Activated T-helper 1 cell treated with anti-CD3 and anti-CD28 coated beads, Interleukin-12 subunit alpha, Interleukin-12 subunit beta, Interleukin-2, Interleukin-4 antibody, amounts not matched to agents 30 ng/mL and 10 ng/mL and 1 ng/mL, durations not matched to agents 14 hours and 24 hours and 36 hours (primary cell): Measurements from ENCODE around the gene LRRC17. TPM values are rescaled to one million over a fixed set of nuclear protein-coding genes. Genes with fewer than 3 reads are reported as not detected.
"Not testable (repeated sequence)": the region's sequence is repeated elsewhere in the genome, so short reads cannot be mapped to it uniquely, and the experiment has no call there.

Source experiments
- DNase-seq: peaks from one replicate; pipeline ENCODE4 v3.0.0; 2021; ENCODE audit warnings: low spot score
- H3K27ac Mint-ChIP-seq: one replicate; pipeline ENCODE4 v1.8.0; 2021; ENCODE audit warnings: mild to moderate bottlenecking, mixed read lengths
- H3K27me3 Mint-ChIP-seq: one replicate; pipeline ENCODE4 v1.8.0; 2022; ENCODE audit warnings: mild to moderate bottlenecking, moderate library complexity, mixed read lengths; ENCODE audit not compliant: insufficient read depth
- H3K36me3 Mint-ChIP-seq: one replicate; pipeline ENCODE4 v1.8.0; 2021; ENCODE audit warnings: low read depth, mixed read lengths
- H3K4me1 Mint-ChIP-seq: one replicate; pipeline ENCODE4 v1.8.0; 2021; ENCODE audit warnings: low read depth, mixed read lengths
- H3K4me3 Mint-ChIP-seq: one replicate; pipeline ENCODE4 v1.8.0; 2021; ENCODE audit warnings: mild to moderate bottlenecking, moderate library complexity, mixed read lengths
- H3K9me3 Mint-ChIP-seq: one replicate; pipeline ENCODE4 v1.8.0; 2021; ENCODE audit warnings: mixed read lengths
- intact Hi-C: fragments of 100-400 bp; cut with micrococcal nuclease; formaldehyde crosslinking; loops from one replicate; pipeline ENCODE4 v1.15.1; 2024
- total RNA-seq: library from RNA; stranded (reverse); gene quantifications from 2 replicates; pipeline ENCODE4 v1.2.3, GENCODE V29; 2022

The LRRC17 gene
- total RNA-seq, 1 donor from 2014 or later, result not detected

DNA sequence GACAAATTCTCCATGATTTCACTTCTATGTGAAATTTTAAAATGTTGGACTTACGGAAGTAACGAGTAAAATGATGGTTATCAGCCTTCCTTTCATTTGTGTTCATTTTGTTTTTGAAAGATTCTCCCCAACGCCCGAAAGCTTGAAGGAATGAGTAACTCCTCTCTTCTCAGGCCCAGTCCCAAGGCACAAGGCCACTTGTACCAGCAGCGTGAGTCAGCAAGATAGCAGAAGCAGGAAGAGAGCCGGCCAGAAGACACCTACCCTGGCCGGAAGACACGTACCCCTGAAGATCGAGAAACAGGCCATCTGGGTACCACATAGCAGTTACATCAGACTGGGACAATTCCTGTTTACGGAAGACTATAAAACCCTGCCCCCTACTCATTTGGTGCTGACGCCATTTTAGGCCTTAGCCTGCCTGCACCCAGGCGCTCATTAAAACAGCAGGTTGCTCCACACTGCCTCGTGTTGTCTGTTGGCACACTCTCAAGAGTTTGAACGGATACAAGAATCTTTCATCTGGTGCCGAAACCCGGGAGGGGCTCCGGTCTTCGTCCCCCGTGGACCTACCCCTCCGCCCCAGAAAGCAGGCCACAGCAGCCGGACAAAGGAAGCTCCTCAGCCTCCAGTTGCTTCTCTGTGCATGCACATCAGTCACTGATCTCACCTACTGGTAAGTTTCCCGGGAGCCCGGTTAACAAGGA, 60.4 kb downstream of the LRRC17 start:
- Mint-ChIP-seq H3K4me1 (no peaks in the 10 kb centered on the region), H3K27ac (no peak overlapping the region), H3K9me3 (no peaks in the 10 kb centered on the region), H3K27me3 (no peaks in the 10 kb centered on the region), H3K4me3 (no peak overlapping the region), H3K36me3 (no peaks in the 10 kb centered on the region)
- intact Hi-C loops, result no loop called here
- no peak for DNase-seq

DNA sequence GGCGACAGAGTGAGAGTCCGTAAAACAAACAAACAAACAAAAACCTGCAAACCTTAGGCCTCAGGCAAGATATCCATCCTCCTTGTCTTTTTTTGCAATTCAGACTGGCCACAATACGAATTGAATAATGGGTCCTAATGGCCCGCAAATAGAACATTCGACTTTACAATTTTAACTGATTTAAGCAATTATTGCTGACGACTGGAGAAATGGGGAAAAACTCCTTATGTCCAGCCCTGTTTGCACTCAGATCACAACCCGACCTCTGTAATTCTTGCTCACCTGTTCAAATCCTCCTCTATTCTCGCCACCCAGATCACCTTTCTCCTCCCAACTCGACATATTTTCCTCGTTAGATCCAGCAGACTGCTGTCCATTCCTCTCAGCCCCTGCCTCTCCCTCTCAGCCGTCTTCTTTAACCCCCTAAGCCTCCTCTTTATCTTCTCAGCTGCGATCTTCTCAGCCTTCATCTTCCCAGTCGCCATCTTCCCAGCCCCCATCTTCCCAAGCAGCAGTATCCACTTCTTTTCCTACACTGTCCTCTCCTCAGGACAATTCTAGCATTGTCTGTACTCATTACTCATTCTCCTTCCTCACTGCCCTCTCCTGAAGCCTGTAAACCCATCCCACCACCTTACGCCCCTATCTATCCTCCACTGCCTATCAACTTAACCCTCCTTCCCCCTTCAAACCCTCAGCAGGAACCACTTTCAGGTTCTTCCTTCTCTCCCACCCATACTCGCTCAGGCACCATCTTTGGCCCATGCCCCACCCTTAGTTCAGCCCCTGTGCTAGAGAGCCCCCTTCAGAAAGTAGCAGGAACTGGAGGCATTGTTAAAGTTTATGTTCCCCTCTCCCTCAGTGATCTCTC, 61.8 kb downstream of the LRRC17 start:
- H3K36me3 Mint-ChIP-seq, result no peaks in the 10 kb centered on the region
- H3K4me1 Mint-ChIP-seq, result no peaks in the 10 kb centered on the region
- H3K9me3 Mint-ChIP-seq, result no peaks in the 10 kb centered on the region
- no peak overlapping the region for H3K4me3 Mint-ChIP-seq
- no peaks in the 10 kb centered on the region for H3K27me3 Mint-ChIP-seq
- DNase-seq, result no peak
- intact Hi-C loops, result no loop called here
- no peak overlapping the region for H3K27ac Mint-ChIP-seq

DNA sequence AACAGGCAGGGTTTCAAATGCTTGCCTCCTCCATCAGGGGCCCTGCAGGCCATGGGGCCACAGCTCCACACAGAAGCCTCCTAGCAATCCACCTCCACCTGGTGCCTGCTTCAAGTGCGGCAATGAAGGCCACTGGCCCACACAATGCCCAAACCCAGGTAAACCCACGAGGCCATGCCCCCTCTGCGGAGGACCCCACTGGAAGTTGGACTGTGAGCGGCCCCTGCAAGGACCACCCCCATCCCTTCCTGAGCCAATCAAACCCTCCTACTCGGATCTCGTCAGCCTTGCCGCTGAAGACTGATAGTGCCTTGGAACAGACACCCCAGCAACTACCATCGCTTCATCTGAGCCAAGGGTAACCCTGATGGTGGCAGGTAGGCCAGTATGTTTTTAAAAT, 63.1 kb downstream of the LRRC17 start:
- DNase-seq, result no peak
- no peak overlapping the region for H3K4me3 Mint-ChIP-seq
- intact Hi-C loops, result no loop called here
- H3K27ac Mint-ChIP-seq, result no peak overlapping the region
- no peaks in the 10 kb centered on the region for H3K27me3 Mint-ChIP-seq
- H3K4me1 Mint-ChIP-seq, result no peaks in the 10 kb centered on the region
- no peaks in the 10 kb centered on the region for H3K9me3 Mint-ChIP-seq
- no peaks in the 10 kb centered on the region for H3K36me3 Mint-ChIP-seq

DNA sequence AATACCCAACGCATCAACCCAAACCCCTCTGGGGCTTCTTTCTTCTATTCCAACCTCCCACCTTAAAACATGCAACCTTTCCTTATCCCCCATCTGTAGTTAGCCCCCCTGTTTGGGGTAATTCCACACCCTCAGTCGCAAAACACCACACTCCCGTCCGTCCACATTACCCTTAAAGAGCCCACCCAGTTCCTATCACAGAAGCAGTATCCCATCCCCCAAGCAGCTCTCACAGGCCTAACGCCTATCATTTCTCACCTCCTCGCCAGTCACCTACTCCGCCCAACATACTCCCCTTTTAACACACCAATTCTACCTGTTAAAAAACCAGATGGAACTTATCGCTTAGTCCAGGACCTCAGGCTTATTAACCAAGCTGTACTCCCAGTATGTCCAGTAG, 63.7 kb downstream of the LRRC17 start:
- Mint-ChIP-seq H3K9me3 (no peaks in the 10 kb centered on the region), H3K4me3 (no peak overlapping the region), H3K4me1 (no peaks in the 10 kb centered on the region), H3K27me3 (no peaks in the 10 kb centered on the region), H3K36me3 (no peaks in the 10 kb centered on the region), H3K27ac (no peak overlapping the region)
- DNase-seq, result no peak
- intact Hi-C loops, result no loop called here

DNA sequence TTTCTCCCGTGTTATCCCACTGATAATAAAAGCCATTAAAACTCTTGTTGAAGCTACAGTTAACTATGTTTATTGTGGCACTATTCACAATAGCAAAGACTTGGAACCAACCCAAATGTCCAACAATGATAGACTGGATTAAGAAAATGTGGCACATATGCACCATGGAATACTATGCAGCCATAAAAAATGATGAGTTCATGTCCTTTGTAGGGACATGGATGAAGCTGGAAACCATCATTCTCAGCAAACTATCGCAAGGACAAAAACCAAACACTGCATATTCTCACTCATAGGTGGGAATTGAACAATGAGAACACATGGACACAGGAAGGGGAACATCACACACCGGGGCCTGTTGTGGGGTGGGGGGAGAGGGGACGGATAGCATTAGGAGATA, 64.8 kb downstream of the LRRC17 start:
- H3K9me3 Mint-ChIP-seq, intact Hi-C loops, H3K36me3 Mint-ChIP-seq, H3K4me3 Mint-ChIP-seq, DNase-seq, H3K27me3 Mint-ChIP-seq, H3K27ac Mint-ChIP-seq, H3K4me1 Mint-ChIP-seq: not testable (repeated sequence)

DNA sequence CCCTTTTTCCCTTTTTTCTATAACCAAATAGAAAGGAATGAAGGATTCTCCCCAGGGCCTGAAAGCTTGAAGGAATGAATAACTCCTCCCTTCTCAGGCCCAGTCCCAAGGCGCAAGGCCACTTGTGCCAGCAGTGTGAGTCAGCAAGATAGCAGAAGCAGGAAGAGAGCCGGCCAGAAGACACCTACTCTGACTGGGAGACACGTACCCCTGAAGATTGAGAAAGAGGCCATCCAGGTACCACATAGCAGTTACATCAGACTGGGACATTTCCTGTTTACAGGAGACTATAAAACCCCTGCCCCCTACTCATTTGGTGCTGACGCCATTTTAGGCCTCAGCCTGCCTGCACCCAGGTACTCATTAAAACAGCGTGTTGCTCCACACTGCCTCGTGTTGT, 65.5 kb downstream of the LRRC17 start:
- no peak for DNase-seq
- Mint-ChIP-seq H3K4me3 (no peak overlapping the region), H3K27me3 (no peaks in the 10 kb centered on the region), H3K27ac (no peak overlapping the region), H3K36me3 (no peaks in the 10 kb centered on the region), H3K9me3 (no peaks in the 10 kb centered on the region), H3K4me1 (no peaks in the 10 kb centered on the region)
- intact Hi-C loops, result no loop called here

DNA sequence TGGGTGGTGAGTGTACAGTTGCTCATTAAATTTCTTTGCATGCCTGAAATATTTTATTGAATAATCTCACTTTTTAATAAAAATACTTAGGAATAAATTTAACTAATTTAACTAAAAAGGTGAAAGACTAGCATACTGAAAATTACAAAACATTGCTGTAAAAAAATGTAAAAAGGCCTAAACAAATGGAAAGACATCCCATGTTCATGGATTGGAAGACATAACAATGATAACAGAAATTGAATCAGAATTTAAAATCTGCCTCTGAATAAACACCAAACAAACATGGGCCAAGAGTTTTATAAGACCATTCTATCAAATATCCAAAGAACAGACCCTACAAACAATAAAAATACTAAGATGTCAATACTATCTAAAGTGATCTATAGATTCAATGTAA, 66.9 kb downstream of the LRRC17 start:
- Mint-ChIP-seq H3K27ac (no peak overlapping the region), H3K4me3 (no peak overlapping the region), H3K9me3 (no peaks in the 10 kb centered on the region), H3K4me1 (no peaks in the 10 kb centered on the region), H3K36me3 (no peaks in the 10 kb centered on the region), H3K27me3 (no peaks in the 10 kb centered on the region)
- no peak for DNase-seq
- intact Hi-C loops, result no loop called here

DNA sequence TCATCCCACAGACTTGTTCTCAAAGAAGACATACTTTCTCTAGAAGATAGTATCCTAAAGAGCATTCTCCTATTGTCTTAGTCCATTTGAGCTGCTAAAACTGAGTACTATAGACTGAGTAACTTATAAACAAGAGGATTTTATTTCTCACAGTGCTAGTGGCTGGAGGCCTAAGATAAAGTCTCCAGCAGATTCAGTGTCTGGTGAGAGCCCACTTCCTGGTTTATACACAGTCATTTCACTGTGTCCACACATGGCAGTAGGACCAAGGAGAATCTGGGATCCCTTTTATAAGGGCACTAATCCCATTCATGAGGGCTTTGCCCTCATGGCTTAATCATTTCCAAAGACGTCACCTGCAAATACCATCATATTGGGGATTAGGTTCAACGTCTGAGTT, 68.7 kb downstream of the LRRC17 start:
- H3K36me3 Mint-ChIP-seq, result no peaks in the 10 kb centered on the region
- H3K9me3 Mint-ChIP-seq, result no peaks in the 10 kb centered on the region
- H3K27me3 Mint-ChIP-seq, result no peaks in the 10 kb centered on the region
- no peak overlapping the region for H3K27ac Mint-ChIP-seq
- no peak overlapping the region for H3K4me3 Mint-ChIP-seq
- intact Hi-C loops, result no loop called here
- no peaks in the 10 kb centered on the region for H3K4me1 Mint-ChIP-seq
- DNase-seq, result no peak

DNA sequence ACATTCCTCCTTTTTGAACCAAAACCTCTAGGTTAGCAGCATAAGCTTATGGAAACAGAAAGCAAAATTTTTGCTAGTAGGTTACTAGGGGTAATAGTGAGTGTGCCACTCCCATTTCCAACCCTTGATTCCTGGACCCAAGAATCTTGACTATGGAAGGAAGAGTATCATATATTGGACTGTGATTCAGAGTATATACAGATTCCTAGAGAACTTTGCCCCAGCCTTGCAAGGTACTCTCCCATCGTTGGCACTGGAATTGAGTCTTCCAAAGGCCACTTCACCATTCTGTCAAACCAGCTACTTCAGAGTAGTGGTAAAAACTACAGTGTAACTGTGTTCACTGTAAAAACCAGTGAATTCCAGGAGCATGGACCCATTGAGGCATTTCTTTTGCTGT, 69.4 kb downstream of the LRRC17 start:
- Mint-ChIP-seq H3K36me3 (no peaks in the 10 kb centered on the region), H3K4me1 (no peaks in the 10 kb centered on the region), H3K27me3 (no peaks in the 10 kb centered on the region), H3K4me3 (no peak overlapping the region), H3K27ac (no peak overlapping the region), H3K9me3 (no peaks in the 10 kb centered on the region)
- intact Hi-C loops, result no loop called here
- no peak for DNase-seq

DNA sequence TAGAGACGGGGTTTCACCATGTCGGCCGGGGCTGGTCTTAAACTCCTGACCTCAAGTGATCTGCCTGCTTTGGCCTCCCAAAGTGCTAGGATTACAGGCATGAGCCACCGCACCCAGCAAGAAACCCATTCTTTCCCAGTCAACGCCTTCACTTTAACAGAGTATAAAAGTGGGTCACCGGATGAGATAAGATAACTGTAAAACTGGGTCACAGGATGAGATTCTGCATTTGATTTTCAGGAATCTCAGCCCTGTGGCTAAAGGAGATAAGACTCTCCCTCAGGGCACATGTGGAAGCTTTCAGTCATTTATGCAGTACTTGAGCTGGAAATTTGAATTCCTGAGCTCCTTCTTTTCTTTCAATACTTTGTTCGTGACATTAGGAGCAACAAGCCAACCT, 70.8 kb downstream of the LRRC17 start:
- intact Hi-C loops, result no loop called here
- no peak overlapping the region for H3K27ac Mint-ChIP-seq
- no peaks in the 10 kb centered on the region for H3K27me3 Mint-ChIP-seq
- no peaks in the 10 kb centered on the region for H3K4me1 Mint-ChIP-seq
- no peak overlapping the region for H3K4me3 Mint-ChIP-seq
- H3K36me3 Mint-ChIP-seq, result no peaks in the 10 kb centered on the region
- no peak for DNase-seq
- no peaks in the 10 kb centered on the region for H3K9me3 Mint-ChIP-seq

DNA sequence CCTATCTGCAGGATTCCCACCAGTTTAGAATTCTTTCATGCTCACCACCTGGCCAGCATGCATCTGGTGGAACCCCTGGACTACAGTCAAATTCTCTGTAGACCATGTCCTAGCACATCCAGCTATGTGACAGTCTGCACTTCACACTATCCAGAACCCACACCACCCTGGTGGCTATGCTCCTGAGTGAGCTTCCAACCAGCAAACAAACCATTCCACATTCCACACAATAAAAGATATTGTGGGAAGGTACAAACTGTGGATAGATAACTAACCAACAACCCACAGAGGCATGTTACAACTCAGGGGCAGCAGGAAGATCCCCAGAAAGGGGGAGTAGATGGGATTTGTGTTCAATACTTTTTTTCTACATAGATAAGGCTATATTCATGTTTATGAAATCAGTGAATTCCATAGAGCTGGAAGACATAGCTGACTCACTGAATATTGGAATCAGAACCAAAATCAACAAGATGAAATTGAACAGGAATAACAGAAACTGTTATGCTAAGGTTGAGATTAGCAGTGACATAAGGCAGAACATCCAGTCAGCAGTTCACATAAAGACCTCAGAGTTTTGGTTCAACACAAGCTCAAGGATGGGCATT, 72.5 kb downstream of the LRRC17 start:
- no peak for DNase-seq
- H3K9me3 Mint-ChIP-seq, result no peaks in the 10 kb centered on the region
- H3K27ac Mint-ChIP-seq, result no peak overlapping the region
- intact Hi-C loops, result no loop called here
- H3K36me3 Mint-ChIP-seq, result no peaks in the 10 kb centered on the region
- no peaks in the 10 kb centered on the region for H3K4me1 Mint-ChIP-seq
- no peaks in the 10 kb centered on the region for H3K27me3 Mint-ChIP-seq
- H3K4me3 Mint-ChIP-seq, result no peak overlapping the region

DNA sequence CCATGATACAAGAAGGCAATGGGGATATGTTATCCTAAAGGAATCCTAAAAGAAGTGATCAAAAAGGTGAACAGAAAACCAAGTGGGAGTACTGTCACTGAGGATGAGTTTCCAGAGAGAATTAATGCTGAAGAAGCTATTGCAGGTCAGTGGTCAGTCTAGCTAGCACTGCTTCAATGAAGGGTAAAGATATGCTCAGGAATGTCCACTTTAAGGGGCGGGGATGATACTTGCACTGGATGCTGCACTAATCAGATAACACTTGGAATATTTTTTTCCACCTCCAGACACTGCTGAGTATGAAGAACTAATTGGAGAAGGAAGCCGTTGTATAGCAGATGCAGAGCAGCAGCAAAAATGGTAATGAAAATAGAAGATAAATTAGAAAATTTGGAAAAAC, 75.3 kb downstream of the LRRC17 start:
- Mint-ChIP-seq H3K36me3 (no peaks in the 10 kb centered on the region), H3K27me3 (no peaks in the 10 kb centered on the region), H3K4me1 (peaks cover 5% of the 10 kb centered on the region), H3K4me3 (no peak overlapping the region), H3K9me3 (no peaks in the 10 kb centered on the region), H3K27ac (no peak overlapping the region)
- DNase-seq, result no peak
- intact Hi-C loops, result no loop called here
